ENCODE results near the gene RBP3.

DNA sequence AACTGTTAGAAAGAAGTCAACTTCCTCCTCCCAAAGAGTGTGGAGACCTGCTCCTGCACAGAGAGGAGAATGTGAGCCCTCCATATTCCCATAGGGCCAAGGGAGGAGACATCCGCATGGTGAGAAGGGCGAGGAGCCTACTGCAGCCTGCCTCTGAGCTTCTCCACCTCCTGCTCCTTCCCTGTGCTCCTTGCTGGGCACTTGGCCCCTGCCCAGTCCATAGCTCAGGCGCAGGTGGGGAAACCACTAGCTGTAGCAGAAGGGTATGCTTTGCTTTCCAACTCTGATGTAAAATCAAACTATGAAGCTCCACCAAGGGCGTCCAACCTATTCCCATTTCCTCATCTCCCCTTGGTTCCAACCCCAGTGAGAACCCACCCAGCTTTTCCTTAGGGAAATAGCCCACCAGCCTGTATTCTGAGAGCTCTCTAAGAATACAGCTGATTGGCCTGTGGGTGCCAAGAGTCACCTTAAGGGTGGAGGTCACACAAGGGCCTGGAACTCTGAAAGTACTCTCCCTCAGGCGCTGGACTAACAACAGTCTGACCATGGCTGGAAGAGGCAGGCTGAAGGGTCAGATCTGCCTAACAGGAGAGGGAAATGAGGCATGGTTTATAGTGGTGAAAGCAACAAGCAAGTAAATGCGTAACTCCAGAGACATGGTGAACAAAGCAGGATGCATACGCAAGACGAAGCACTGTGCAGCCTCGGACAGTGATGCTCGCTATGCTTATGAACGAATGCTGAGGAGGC lies 22.0 kb downstream of the RBP3 start:
- TF ChIP-seq CTCF (IDR thresholded peaks at IDR 0.05 in 8 of 11, conservative IDR thresholded peaks at IDR 0.05 in 3 of 11): no peak
- TF ChIP-seq POLR2A (IDR thresholded peaks at IDR 0.05): no peak
